Measurements from ENCODE around the gene APLF. TPM values are rescaled to one million over a fixed set of nuclear protein-coding genes. Genes with fewer than 3 reads are reported as not detected.
A peak's percentile ranks its signal among the peaks of the same experiment; 100 is the strongest.

APLF gene
- total RNA-seq, 1 experiment from 2014 or later: 5.3 TPM

DNA sequence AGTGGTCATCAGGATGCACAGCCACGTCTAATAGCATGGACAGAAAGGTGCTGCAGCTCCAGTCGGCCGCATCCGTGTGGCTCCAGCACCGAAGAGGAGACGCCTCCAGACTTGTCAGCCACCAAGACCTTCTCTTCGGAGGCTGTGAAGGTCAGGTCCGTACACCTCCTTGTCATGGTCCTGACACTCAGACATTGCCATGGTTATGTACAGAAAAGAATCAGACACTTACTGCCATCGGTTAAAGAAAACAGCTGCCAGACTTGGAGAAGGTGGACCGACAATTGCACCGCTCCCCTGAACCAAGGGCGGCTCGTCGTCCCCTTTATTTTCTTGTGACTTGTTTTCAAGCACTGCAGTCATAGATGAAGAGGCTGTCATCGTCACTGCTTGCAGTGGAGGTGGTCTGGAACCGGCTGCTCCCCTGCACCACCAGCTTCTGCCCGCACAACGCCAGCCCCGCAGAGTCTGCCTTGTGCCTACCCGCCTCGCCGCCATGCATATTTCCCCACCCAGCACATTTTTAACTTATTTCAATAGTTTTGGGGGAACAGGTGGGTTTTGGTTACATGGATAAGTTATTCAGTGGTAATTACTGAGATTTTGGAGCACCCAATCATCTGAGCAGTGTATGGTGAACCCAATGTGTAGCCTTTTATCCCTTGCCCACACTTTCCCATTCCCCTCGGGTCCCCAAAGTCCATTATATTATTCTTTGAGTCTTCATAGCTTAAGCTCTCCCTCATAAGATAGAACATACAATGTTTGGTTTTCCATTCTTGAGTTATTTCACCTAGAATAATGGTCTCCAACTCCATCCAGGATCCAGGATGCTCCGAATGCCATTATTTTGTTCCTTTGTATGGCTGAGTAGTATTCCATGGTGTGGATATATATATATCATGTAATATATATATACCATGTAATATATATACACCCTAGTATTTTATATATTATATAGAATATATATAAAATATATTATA is 18.4 kb upstream of the APLF start:
- peaks cover 12% of the 10 kb centered on the region for H3K4me1 ChIP-seq (ENCODE audit: low read length)
- peak; percentile 54 for DNase-seq
- no peaks in the 10 kb centered on the region for H4K20me1 ChIP-seq (ENCODE audit: insufficient read depth, low read depth, low read length)
- no peaks in the 10 kb centered on the region for H3K36me3 ChIP-seq (ENCODE audit: insufficient read depth, low read length)
- H3K27me3 ChIP-seq (ENCODE audit: low read length): no peaks in the 10 kb centered on the region
- H3K9ac ChIP-seq (ENCODE audit: low read length): no peak overlapping the region
- H3K9me3 ChIP-seq (ENCODE audit: low read length): no peaks in the 10 kb centered on the region
- H2AFZ ChIP-seq (ENCODE audit: low read length): no peak overlapping the region
- no peak overlapping the region for H3K4me2 ChIP-seq (ENCODE audit: low read depth, low read length, poor library complexity, severe bottlenecking)
- H3K27ac ChIP-seq (ENCODE audit: low read length): no peak overlapping the region
- no peaks in the 10 kb centered on the region for H3K79me2 ChIP-seq (ENCODE audit: low read length)
- no peak overlapping the region for H3K4me3 ChIP-seq (ENCODE audit: low read length)
- H3K9me2 ChIP-seq (replicated peaks; ENCODE audit: insufficient read depth, low read length): no peaks in the 10 kb centered on the region

DNA sequence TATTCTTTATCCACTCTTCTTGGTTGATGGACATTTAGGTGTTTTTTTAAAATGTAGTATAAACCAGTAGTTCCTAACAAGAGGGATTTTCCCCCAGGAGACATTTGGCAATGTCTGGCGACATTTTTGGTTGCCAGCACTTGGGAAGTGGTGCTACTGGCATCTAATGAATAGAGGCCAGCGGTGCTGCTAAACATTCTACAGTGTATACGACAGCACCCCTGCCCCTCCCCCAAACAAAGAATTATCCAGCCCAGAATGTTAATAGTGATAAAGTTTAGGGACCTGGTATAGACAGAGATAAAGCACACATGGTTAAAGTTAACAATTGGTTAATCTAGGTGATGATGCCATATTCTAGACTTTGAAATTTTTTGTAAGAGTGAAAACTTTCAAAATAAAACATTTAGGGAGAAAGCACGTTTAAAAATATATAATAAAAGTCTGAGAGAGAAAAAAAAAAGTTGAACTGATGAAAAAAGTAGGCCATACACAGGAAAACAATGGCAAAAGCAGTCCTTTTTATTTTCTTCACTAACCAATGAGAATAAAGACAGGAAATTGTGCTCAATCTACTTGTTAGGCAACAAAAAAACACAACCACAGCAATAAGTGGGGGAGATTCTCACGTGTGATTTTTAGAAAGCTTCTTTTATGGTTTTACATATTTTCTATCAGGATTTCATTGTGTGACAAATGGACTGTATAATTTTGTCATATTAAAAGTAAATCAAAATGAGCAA is 15.1 kb upstream of the APLF start:
- no peak overlapping the region for H3K4me2 ChIP-seq (ENCODE audit: low read depth, low read length, poor library complexity, severe bottlenecking)
- no peak for DNase-seq
- H3K27ac ChIP-seq (ENCODE audit: low read length): no peak overlapping the region
- no peaks in the 10 kb centered on the region for H3K27me3 ChIP-seq (ENCODE audit: low read length)
- 0 out of 2 replicates have a peak, but pooled peaks cover 7% of the 10 kb centered on the region for H3K4me1 ChIP-seq (ENCODE audit: low read length)
- H3K79me2 ChIP-seq (ENCODE audit: low read length): no peaks in the 10 kb centered on the region
- no peaks in the 10 kb centered on the region for H3K36me3 ChIP-seq (ENCODE audit: insufficient read depth, low read length)
- no peak overlapping the region for H3K4me3 ChIP-seq (ENCODE audit: low read length)
- H3K9me3 ChIP-seq (ENCODE audit: low read length): no peaks in the 10 kb centered on the region
- no peaks in the 10 kb centered on the region for H4K20me1 ChIP-seq (ENCODE audit: insufficient read depth, low read depth, low read length)
- H3K9me2 ChIP-seq (replicated peaks; ENCODE audit: insufficient read depth, low read length): no peaks in the 10 kb centered on the region
- H2AFZ ChIP-seq (ENCODE audit: low read length): peak overlapping the region; percentile 87
- no peak overlapping the region for H3K9ac ChIP-seq (ENCODE audit: low read length)

DNA sequence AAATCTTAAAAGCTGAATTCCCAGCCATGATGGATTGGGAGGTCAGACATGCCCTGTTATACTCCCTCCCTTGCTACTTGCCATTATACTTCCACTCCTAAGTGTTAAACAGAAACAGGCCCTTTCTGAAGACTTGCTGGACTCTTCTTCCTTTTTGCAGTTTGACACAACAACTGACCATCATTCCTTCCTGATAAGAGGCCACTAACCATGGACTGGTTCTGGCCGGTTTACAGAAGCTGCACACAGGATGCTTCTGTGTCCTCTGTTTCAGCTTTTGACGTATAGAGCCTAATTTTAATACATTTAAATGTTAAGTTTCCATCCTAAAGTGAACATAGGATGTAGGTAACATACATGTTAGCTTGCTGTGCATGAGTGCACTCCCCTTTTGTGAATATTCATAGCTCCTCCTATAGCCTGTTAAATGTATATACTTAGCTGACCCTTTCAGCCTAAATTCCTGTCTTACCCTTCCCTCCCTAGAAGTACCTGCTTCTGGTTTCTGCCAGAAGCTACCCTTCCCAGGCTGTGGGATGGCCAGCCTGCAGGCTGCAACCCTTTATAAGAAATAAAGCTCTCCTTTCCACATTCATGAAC is 13.5 kb upstream of the APLF start:
- Histone ChIP-seq H3K9ac (ENCODE audit: low read length) (no peak overlapping the region), H3K9me2 (replicated peaks; ENCODE audit: insufficient read depth, low read length) (no peaks in the 10 kb centered on the region), H3K4me1 (ENCODE audit: low read length) (0 out of 2 replicates have a peak, but pooled peaks cover 7% of the 10 kb centered on the region), H4K20me1 (ENCODE audit: insufficient read depth, low read depth, low read length) (no peaks in the 10 kb centered on the region), H3K4me3 (ENCODE audit: low read length) (no peak overlapping the region), H3K27ac (ENCODE audit: low read length) (no peak overlapping the region), H2AFZ (ENCODE audit: low read length) (peak overlapping the region; percentile 41; the same call in 1 of the 2 replicates), H3K36me3 (ENCODE audit: insufficient read depth, low read length) (no peaks in the 10 kb centered on the region), H3K27me3 (ENCODE audit: low read length) (no peaks in the 10 kb centered on the region), H3K9me3 (ENCODE audit: low read length) (no peaks in the 10 kb centered on the region), H3K79me2 (ENCODE audit: low read length) (no peaks in the 10 kb centered on the region), H3K4me2 (ENCODE audit: low read depth, low read length, poor library complexity, severe bottlenecking) (no peak overlapping the region)
- no peak for DNase-seq

DNA sequence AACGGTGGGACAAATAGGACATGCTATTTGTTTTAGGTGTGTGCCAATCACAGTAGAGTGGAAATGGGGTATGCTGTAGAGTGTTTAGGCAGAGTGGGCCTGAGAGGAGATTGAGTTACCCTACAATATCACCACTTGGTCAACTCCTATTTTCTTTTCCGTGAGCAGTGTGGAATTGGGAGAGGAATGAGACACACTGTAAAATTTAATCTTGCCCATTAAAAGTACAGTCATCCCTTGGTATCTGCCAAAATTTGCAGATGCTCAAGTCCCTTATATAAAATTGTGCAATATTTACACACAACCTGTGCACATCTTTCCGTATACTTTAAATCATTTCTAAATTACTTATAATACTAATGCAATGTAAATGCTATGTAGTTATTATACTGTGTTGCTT is 12.7 kb upstream of the APLF start:
- Histone ChIP-seq H3K36me3 (ENCODE audit: insufficient read depth, low read length) (no peaks in the 10 kb centered on the region), H3K9me2 (replicated peaks; ENCODE audit: insufficient read depth, low read length) (no peaks in the 10 kb centered on the region), H3K4me3 (ENCODE audit: low read length) (no peak overlapping the region), H3K4me1 (ENCODE audit: low read length) (0 out of 2 replicates have a peak, but pooled peaks cover 7% of the 10 kb centered on the region), H3K27me3 (ENCODE audit: low read length) (no peaks in the 10 kb centered on the region), H3K9me3 (ENCODE audit: low read length) (no peaks in the 10 kb centered on the region), H3K27ac (ENCODE audit: low read length) (no peak overlapping the region), H3K79me2 (ENCODE audit: low read length) (no peaks in the 10 kb centered on the region), H4K20me1 (ENCODE audit: insufficient read depth, low read depth, low read length) (no peaks in the 10 kb centered on the region), H3K4me2 (ENCODE audit: low read depth, low read length, poor library complexity, severe bottlenecking) (no peak overlapping the region), H2AFZ (ENCODE audit: low read length) (no peak overlapping the region), H3K9ac (ENCODE audit: low read length) (no peak overlapping the region)
- DNase-seq: no peak

DNA sequence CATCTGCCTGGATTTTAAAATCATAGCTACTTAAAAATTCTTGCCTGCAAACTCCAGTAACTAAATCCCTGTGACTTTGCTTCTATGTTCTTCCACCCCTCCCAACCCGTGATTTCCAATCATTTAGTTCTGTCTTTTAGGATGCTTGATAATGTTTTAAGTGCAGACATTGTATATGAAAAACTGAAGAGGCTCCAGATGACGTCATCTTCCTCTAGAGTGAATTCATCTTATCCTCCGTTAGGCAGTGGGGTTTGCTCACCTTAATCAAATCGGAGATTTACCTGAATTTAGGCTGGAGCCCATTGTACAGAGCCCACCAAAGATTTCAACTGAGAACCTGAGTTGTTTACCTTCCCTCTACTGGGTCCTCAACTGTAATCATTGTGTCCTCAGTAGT is 11.2 kb upstream of the APLF start:
- no peaks in the 10 kb centered on the region for H3K9me3 ChIP-seq (ENCODE audit: low read length)
- H3K4me2 ChIP-seq (ENCODE audit: low read depth, low read length, poor library complexity, severe bottlenecking): no peak overlapping the region
- H4K20me1 ChIP-seq (ENCODE audit: insufficient read depth, low read depth, low read length): no peaks in the 10 kb centered on the region
- H3K27me3 ChIP-seq (ENCODE audit: low read length): no peaks in the 10 kb centered on the region
- H3K36me3 ChIP-seq (ENCODE audit: insufficient read depth, low read length): no peaks in the 10 kb centered on the region
- no peak overlapping the region for H3K4me3 ChIP-seq (ENCODE audit: low read length)
- no peaks in the 10 kb centered on the region for H3K9me2 ChIP-seq (replicated peaks; ENCODE audit: insufficient read depth, low read length)
- H3K79me2 ChIP-seq (ENCODE audit: low read length): no peaks in the 10 kb centered on the region
- H2AFZ ChIP-seq (ENCODE audit: low read length): no peak overlapping the region
- no peak overlapping the region for H3K27ac ChIP-seq (ENCODE audit: low read length)
- 0 out of 2 replicates have a peak, but pooled peaks cover 7% of the 10 kb centered on the region for H3K4me1 ChIP-seq (ENCODE audit: low read length)
- H3K9ac ChIP-seq (ENCODE audit: low read length): no peak overlapping the region
- no peak for DNase-seq

DNA sequence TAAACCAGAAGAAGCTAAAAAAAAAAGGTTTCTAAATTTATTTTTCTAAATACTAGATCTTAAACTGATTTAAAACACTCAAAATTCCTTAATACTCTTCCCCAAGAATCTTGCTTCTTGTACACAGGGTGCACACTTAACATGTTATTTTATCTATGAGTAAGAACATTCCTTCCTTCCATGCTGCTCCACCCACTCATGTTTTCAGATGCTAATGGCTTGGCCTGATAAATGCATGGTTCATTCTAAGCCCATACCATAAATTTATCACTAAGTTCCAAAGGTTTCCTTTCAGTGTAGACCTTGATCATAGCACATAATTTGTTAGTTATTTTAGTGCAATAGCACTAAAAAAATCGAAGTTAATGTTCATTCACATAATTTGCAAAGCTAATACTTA is 8.4 kb upstream of the APLF start:
- Histone ChIP-seq H3K4me3 (ENCODE audit: low read length) (no peak overlapping the region), H3K9me2 (replicated peaks; ENCODE audit: insufficient read depth, low read length) (no peaks in the 10 kb centered on the region), H3K79me2 (ENCODE audit: low read length) (no peaks in the 10 kb centered on the region), H3K36me3 (ENCODE audit: insufficient read depth, low read length) (no peaks in the 10 kb centered on the region), H2AFZ (ENCODE audit: low read length) (no peak overlapping the region), H3K9me3 (ENCODE audit: low read length) (no peaks in the 10 kb centered on the region), H3K9ac (ENCODE audit: low read length) (no peak overlapping the region), H3K4me1 (ENCODE audit: low read length) (peaks cover 12% of the 10 kb centered on the region), H3K27ac (ENCODE audit: low read length) (no peak overlapping the region), H3K4me2 (ENCODE audit: low read depth, low read length, poor library complexity, severe bottlenecking) (no peak overlapping the region), H4K20me1 (ENCODE audit: insufficient read depth, low read depth, low read length) (no peaks in the 10 kb centered on the region), H3K27me3 (ENCODE audit: low read length) (no peaks in the 10 kb centered on the region)
- no peak for DNase-seq

DNA sequence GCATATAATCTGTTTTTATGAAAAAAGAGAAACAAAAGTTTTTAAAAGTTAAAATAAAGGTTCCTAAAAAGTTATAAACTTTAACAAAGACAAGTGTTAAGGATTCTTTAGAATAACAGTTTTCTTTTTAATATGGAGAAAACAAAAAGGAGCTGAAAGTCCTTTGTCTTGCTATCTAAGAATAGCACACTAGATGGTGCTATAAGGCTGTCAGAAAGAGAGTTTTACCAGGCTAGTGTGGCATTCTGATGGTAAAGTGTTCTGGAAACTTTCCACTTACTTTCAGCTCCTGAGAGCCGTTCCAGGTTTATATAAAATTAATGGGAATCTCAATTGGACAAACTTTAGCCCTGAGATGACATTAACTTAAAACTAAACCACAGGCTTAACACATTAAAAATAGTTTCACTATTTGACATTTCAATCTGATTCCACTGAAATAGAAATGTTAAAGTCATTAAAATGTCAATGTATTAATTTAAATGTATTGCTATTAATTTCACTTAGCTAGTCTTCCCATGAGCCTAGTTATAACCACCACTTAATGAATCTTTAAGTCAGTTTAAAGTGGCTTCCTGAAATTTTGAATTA is 4.0 kb upstream of the APLF start:
- DNase-seq: peak; percentile 92
- peak overlapping the region; percentile 2 for H3K4me2 ChIP-seq (ENCODE audit: low read depth, low read length, poor library complexity, severe bottlenecking)

More for the DNA sequence above, 4.0 kb upstream of the APLF start:
- no peak overlapping the region for H3K27ac ChIP-seq (ENCODE audit: low read length)
- no peaks in the 10 kb centered on the region for H4K20me1 ChIP-seq (ENCODE audit: insufficient read depth, low read depth, low read length)
- H3K9ac ChIP-seq (ENCODE audit: low read length): 0 out of 2 replicates have a peak overlapping the region, but pooled peaks have one; percentile 10
- no peaks in the 10 kb centered on the region for H3K9me2 ChIP-seq (replicated peaks; ENCODE audit: insufficient read depth, low read length)
- no peak overlapping the region for H3K4me3 ChIP-seq (ENCODE audit: low read length)
- H3K79me2 ChIP-seq (ENCODE audit: low read length): no peaks in the 10 kb centered on the region
- 0 out of 2 replicates have a peak overlapping the region, but pooled peaks have one; percentile 2 for H2AFZ ChIP-seq (ENCODE audit: low read length)
- H3K27me3 ChIP-seq (ENCODE audit: low read length): no peaks in the 10 kb centered on the region
- no peaks in the 10 kb centered on the region for H3K9me3 ChIP-seq (ENCODE audit: low read length)
- H3K36me3 ChIP-seq (ENCODE audit: insufficient read depth, low read length): no peaks in the 10 kb centered on the region
- peaks cover 31% of the 10 kb centered on the region for H3K4me1 ChIP-seq (ENCODE audit: low read length)
